NCI-H510A (cell line): ENCODE measurements around the gene HCFC1.
"Not testable (repeated sequence)": the region's sequence is repeated elsewhere in the genome, so short reads cannot be mapped to it uniquely, and the experiment has no call there.

Experiments used
- DNase-seq: peaks from one replicate; lab custom pipeline; 2025; lab: John Stamatoyannopoulos, UW

The HCFC1 gene

GRCh38 chrX:154008521-154008920 is 36.9 kb upstream of the HCFC1 start:
- no peak for DNase-seq

GRCh38 chrX:154006947-154007346 is 35.3 kb upstream of the HCFC1 start:
- DNase-seq = no peak

DNA sequence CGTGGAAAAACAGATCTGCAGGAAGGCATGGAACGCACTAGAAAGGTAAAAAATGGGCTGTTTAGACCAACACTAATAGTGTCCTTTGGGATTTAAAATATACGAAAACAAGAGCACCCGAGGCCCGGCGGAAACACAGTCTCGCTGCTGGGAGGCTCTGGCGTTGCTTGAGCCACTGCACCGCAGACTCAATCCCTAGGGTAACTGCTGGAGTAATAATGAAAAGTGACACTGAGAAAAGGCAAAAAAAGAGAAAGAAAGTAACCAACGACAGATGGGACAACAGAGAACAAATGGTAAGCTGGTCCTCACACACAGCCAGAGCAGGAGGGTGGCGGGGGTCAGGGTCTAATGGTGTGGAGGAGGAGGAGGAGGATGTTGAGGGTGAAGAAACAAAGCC is 32.7 kb upstream of the HCFC1 start:
- no peak for DNase-seq

GRCh38 chrX:154002215-154002719 is 30.6 kb upstream of the HCFC1 start:
- no peak for DNase-seq

- no peak for DNase-seq
Measured at GRCh38 chrX:154000051-154000450, 28.4 kb upstream of the HCFC1 start.

DNA sequence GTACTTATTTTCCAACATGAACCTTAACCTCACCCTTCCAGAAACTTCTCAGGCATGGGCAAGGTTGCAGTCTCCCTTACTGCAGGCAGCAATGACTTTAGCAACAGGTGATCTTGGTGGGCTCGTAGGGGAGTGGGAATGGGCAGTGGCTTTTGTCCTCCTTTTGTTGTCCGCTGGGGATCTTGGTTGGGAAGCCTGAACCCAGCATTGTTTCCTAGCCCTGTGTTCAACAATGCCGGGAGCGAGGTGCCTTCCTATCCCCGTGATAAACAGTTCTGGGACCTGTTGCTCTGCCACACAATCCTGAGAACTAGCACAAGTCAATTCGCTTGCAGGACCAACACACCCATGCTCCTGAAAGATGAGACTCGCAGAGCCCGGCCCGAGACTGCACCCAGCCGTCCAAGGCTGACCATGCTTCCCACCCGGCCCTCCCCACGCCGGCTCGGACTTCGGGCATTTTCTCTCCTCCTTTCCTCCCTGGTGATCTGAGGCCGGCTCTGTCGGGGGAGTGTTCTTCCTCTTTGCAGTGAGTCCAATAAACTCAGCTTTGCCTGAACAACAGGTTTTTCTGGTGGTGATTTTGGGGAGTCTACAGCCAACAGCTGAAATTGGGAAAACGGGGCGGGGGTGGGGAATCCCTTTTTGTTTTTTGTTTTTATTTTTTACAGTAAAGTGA is 27.9 kb upstream of the HCFC1 start:
- no peak for DNase-seq

- DNase-seq = no peak
Measured at GRCh38 chrX:153995504-153995903, 23.9 kb upstream of the HCFC1 start.

DNA sequence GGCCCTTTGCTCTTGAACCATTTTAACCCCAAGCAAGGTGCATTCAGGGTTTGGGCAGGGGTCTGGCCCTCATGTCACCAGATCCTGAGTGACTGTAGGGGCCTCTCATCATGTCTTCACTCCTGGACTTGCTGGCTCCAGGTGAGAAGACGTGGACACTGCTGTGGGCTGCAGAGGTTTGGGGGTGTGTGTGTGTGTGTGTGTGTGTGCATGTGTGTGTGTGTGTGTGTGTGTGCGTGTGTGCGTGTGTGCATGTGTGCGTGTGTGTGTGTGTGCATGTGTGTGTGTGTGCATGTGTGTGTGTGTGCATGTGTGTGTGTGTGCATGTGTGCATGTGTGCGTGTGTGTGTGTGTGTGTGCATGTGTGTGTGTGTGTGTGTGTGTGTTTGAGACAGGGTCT is 22.8 kb upstream of the HCFC1 start:
- not testable (repeated sequence) for DNase-seq

DNA sequence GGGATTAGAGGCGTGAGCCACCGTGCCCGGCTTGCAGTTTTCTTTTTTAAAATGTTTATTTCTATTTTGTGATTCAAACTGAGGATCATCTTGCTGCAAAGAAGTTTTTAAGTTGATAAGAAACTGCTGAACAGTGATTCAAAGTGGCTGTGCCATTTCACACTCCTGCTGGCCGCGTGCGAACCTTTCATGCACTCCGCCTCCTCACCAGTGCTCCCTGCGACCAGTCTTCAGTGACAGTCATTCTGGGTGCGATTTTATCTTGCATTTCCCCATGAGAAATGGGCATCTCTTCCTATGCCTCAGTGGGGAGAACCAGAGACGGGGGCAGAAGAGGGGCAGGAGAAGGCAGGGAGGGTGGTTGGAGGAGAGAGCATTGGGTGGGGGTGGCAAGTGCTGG is 22.4 kb upstream of the HCFC1 start:
- no peak for DNase-seq

DNA sequence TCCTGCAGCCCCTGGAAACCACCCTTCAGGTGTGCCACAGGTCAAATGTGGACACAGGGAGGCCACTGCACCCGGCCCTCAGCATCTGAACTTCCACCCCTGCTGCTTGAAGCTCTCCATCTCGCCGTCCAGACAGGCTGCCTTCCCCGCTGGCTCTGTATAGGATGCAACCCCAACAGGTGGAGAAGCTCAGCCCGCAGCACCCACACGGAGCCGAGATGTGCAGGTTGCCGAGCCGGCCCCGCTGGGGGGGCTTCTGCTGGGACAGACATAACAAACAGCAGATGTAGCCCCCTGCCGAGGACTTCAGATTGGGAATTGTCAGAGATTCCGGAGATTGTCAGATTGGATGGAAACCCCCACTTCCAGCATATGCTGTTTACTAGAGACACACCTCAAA is 21.5 kb upstream of the HCFC1 start:
- no peak for DNase-seq

- no peak for DNase-seq
Measured at GRCh38 chrX:153992180-153992579, 20.6 kb upstream of the HCFC1 start.

DNA sequence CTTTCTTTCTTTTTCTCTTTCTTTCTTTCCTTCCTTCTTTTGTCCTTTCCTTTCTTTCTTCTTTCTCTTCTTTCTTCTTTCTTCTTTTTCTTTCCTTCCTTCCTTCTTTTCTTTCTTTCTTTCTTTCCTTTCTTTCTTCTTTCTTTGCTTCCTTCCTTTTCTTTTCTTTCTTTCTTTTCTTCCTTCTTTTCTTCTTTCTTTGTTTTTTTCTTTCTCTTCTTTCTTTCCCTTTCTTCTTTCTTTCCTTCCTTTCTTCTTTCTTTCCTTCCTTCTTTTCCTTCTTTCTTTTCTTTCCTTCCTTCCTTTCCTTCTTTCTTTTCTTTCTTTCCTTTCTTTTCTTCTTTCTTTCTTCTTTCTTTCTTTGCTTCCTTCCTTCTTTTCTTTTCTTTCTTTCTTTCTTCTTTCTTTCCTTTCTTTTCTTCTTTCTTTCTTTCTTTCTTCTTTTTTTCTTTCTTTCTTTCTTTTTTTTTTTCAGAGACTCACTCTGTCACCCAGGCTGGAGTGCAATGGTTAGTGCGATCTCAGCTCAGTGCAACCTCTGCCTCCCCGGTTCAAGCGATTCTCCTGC is 19.5 kb upstream of the HCFC1 start:
- no peak for DNase-seq

- no peak for DNase-seq
Measured at GRCh38 chrX:153989973-153990655, 18.5 kb upstream of the HCFC1 start.

DNA sequence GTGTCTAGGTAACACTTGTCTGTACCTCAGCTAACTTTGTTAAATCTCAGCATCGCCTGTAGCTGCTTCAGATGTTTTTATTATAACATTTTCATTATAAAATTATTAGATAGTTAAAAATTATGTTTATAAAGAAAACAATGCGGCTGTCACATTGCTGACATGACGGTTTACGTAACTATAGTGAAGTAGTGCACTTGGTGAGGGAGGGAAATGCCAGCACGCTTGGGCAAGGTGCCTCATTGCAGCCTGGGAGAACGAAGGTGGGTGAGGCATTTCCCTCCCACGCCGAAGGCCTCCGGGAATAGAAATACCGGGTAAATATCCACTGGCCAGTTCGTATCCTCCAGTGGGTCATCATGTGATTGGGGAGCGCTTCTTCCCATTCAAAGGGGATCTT is 16.9 kb upstream of the HCFC1 start:
- DNase-seq = no peak

DNA sequence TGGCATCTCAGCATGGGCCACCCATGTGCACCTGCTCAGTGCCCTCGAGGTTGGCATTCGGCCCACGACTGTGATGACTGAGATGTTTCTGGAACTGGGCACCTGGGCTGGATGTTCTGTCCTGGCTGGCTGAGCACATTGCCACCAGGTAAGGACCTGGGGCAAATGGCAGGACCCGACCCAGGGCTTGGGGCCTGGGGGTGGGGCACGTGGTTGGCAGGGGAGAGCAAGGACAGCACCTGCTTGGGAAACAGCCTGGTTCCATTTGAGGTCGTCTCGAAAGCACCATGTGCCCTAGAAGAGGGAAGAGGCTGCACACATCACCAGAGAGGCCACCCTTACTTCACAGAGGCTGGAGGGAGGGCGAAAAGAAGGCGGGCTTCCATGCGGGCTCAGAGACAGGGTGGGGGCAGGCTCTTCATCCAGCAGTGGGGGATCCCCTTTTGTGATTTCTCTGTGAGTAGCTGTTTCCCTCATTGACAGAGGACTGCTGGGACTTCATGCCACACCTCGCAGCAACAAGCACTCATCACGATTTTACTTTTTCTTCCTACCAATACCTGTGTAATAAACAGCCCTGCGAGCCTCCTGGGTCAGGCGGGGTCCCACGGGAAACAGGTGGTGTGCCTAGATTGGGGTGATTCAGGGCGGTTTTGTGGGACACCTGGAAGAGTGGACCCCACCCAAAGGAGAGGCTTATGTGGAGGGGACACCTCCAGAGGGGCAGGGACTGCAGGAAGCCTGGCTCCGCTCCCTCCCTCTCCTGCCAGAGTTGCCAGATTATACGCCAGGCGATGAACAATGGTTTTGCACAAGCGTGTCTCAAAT is 12.9 kb upstream of the HCFC1 start:
- no peak for DNase-seq

DNA sequence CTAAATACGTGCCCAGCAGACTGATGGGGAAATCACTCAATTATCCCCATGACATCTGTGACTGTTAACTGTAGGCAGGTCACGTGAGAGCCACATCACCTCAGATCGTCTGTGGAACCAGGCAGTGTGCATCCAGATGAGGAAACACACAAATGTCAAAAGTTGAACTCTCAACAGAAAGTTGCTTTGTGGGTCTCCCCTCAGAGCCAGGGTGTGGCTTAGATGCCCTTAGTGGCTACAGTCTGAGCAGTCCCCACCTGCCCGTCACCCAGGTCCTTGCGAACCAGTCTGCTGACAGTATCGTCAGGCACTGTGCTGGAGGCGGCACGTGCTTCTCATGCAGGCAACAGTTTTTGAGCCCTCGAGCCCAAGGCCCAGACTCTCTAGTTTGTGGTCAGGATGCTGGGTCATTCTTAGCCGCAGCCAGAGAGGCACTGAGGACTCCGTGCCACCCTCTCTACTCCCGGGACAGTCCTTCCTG is 11.7 kb upstream of the HCFC1 start:
- no peak for DNase-seq

GRCh38 chrX:153981771-153982533 is 10.3 kb upstream of the HCFC1 start:
- DNase-seq = no peak

DNA sequence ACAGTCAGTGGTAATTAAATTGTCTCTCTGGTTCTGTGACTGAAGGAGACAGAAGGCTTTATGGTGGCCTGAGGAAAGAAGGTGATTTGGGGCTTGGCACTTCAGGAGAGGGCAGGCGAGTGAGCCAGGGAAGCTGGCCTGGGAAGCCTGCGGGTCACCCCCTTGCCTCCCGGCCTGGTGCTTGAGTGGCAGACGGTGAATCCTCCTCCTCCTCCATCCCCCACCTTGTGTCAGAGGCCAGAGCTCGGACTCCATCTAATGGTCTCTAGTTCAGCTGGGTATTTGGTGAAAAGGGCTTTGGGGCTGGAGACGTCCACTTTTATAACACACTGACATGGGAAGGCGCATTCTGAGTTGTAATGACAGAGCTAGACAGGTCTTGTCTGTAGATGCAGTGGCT is 9.6 kb upstream of the HCFC1 start:
- no peak for DNase-seq

DNA sequence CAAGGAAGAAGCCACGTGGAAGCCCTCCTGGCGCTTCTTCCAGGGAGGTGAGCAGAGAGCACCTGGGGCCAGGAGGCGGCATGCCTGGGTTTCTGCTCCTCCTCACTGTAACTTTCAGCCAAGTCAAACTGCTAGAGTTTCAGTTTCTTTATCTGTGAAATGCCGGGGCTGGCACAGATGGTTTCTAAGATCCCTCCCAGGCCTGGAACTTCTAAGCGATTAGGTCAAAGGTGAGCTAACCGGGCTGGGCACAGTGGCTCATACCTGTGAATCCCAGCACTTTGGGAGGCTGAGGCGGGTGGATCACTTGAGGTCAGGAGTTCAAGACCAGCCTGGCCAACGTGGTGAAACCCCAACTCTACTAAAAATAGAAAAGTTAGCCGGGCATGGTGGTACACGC is 8.8 kb upstream of the HCFC1 start:
- not testable (repeated sequence) for DNase-seq

DNA sequence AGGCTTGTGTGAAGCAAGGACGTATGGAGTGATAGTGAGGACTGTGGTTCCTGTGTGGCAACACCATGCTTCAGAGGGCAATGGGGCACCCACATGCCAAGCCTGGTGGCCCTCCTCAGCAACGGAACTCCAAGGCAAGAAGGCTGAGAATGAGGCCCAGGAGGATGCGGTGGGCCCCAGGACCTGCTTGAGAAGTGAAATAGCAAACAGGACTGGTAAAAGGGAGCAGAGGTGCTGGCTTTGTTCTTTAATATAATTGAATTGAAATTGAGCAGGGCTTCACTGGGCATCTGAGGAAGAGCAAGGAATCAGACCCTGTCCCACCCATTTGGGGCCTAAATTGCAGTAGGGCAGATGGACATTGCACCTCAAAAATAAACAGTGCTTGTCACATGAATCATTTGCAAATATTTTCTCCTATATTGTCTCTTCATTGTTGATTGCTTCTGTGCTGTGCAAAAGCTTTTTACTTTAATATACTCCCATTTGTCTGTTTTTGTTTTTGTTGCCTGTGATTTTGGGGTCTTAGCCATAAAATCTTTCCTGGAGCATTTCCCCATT is 3.2 kb upstream of the HCFC1 start:
- no peak for DNase-seq

- no peak for DNase-seq
Measured at GRCh38 chrX:153974003-153974725, 2.5 kb upstream of the HCFC1 start.
